ENCODE results near the gene FGFRL1. TPM values are rescaled to one million over a fixed set of nuclear protein-coding genes. Genes with fewer than 3 reads are reported as not detected.
A peak's percentile ranks its signal among the peaks of the same experiment; 100 is the strongest.

Gene FGFRL1
- total and polyA plus RNA-seq, 2 of the 13 experiments (the other 11 are each of a cell fraction or from before 2014, with no cell fraction given), result 19.1 to 30.6 TPM

- TF ChIP-seq ZZZ3 (CRISPR knock-in tag; IDR thresholded peaks at IDR 0.05; ENCODE audit: borderline replicate concordance) (no peak), NFRKB (IDR thresholded peaks at IDR 0.05) (no peak), AHR (CRISPR knock-in tag; IDR thresholded peaks at IDR 0.05) (no peak), ZBTB21 (CRISPR knock-in tag; IDR thresholded peaks at IDR 0.05) (no peak), SETDB1 (CRISPR knock-in tag; IDR thresholded peaks at IDR 0.05; ENCODE audit: borderline replicate concordance) (no peak), MXD1 (CRISPR knock-in tag; IDR thresholded peaks at IDR 0.05) (no peak), NFIB (CRISPR knock-in tag; IDR thresholded peaks at IDR 0.05; ENCODE audit: borderline replicate concordance) (no peak)
Measured at GRCh38 chr4:1033840-1034551, 22.6 kb downstream of the FGFRL1 start (continued).

- intact Hi-C loops (cut with micrococcal nuclease; ENCODE audit: unreplicated experiment), result loop anchor here (5.0 kb wide), 1 partner anchor 37 kb away; no protein-coding TSS in a partner anchor
- WGBS (ENCODE audit: low lambda C conversion rate), result 0% methylated on average over 2 of the region's 26 CpGs
- no peak for TF ChIP-seq CREB3 (CRISPR knock-in tag; IDR thresholded peaks at IDR 0.05)
- TF ChIP-seq ZNF331 (CRISPR knock-in tag; IDR thresholded peaks at IDR 0.05), result peak; percentile 66; the same call in 1 of the 2 replicates
- TF ChIP-seq HNRNPL (IDR thresholded peaks at IDR 0.05; ENCODE audit: low read depth, low read length), result peak; percentile 81; the same call in 1 of the 2 replicates
- TF ChIP-seq ZNF543 (CRISPR knock-in tag; IDR thresholded peaks at IDR 0.05), result peak; percentile 98
- 0 out of 2 replicates have a peak, but pooled peaks have one; percentile 12 for TF ChIP-seq DRAP1 (CRISPR knock-in tag; IDR thresholded peaks at IDR 0.05)
- 0 out of 2 replicates have a peak, but pooled peaks have one; percentile 19 for TF ChIP-seq ZNF691 (CRISPR knock-in tag; IDR thresholded peaks at IDR 0.05; ENCODE audit: borderline replicate concordance, low read depth)
- TF ChIP-seq TBX2 (CRISPR knock-in tag; IDR thresholded peaks at IDR 0.05; ENCODE audit: borderline replicate concordance), result 0 out of 2 replicates have a peak, but pooled peaks have one; percentile 23
- peak; percentile 43; the same call in 1 of the 2 replicates for TF ChIP-seq TGIF2 (CRISPR knock-in tag; IDR thresholded peaks at IDR 0.05)
- peak; percentile 56; the same call in 1 of the 2 replicates for TF ChIP-seq GABPB1 (CRISPR knock-in tag; IDR thresholded peaks at IDR 0.05)
- TF ChIP-seq ZNF800 (CRISPR knock-in tag; IDR thresholded peaks at IDR 0.05), result no peak
Measured at GRCh38 chr4:1035510-1035909, 24.1 kb downstream of the FGFRL1 start.

More at GRCh38 chr4:1035510-1035909, 24.1 kb downstream of the FGFRL1 start:
- H3K9me3 ChIP-seq (ENCODE audit: low read length), result no peaks in the 10 kb centered on the region
- ChIA-PET POLR2A (no interaction called here), CTCF (ENCODE audit: low intra/inter-chr PET ratio, low total read pairs) (no interaction called here)
- H3K4me2 ChIP-seq (ENCODE audit: low read depth, low read length), result peak overlapping the region; percentile 53
- H3K79me2 ChIP-seq (ENCODE audit: insufficient read depth, low read length), result no peaks in the 10 kb centered on the region
- H3K27me3 ChIP-seq (ENCODE audit: control insufficient read depth in 1 of 2, insufficient read depth in 2 of 2, low read length in 2 of 2), result peaks cover 35 to 89% of the 10 kb centered on the region in 2 experiments; a peak in 4 of 5 replicates
- peaks cover 3% of the 10 kb centered on the region; the same call in 1 of the 2 replicates for H4K20me1 ChIP-seq (ENCODE audit: insufficient read depth, low read length)
- H3K27ac ChIP-seq (ENCODE audit: extremely low read length, insufficient read depth, low read length), result no peak overlapping the region
- no TSS peak for BruUV-seq (replicated peaks)
- FAIRE-seq (no peak), ATAC-seq (peak; percentile 68), DNase-seq (ENCODE audit: low spot score) (peak; percentile 67)
- no peak overlapping the region for H3K9ac ChIP-seq (ENCODE audit: insufficient read depth, low read depth, low read length)
- peaks cover 80% of the 10 kb centered on the region for H3K4me1 ChIP-seq (ENCODE audit: insufficient read depth, low read length)
- no peaks in the 10 kb centered on the region for H3K36me3 ChIP-seq (replicated peaks in 1 of 2; ENCODE audit: control insufficient read depth in 1 of 2, insufficient read depth in 2 of 2, low read length in 2 of 2)
- H3K4me3 ChIP-seq (replicated peaks in 1 of 3; ENCODE audit: insufficient read depth in 1 of 3, low read depth in 2 of 3, low read length in 3 of 3), result peak overlapping the region in 1 of 3 experiments; percentile 23; a peak in 2 of 6 replicates
- no peak overlapping the region for H2AFZ ChIP-seq (ENCODE audit: low read length)
- in situ Hi-C loops (cut with HindIII; ENCODE audit: extremely low pct_ligation_motif_present, low pct_unique_long_range_greater_than_20kb), result no loop called here

Measured in HepG2 (cell line).